CMK (cell line): ENCODE measurements around the gene LIMS2.

Experiments
- DNase-seq: peaks from one replicate; pipeline ENCODE4 v3.0.0-alpha.2; 2010; ENCODE audit warnings: low read depth

LIMS2 gene

DNA sequence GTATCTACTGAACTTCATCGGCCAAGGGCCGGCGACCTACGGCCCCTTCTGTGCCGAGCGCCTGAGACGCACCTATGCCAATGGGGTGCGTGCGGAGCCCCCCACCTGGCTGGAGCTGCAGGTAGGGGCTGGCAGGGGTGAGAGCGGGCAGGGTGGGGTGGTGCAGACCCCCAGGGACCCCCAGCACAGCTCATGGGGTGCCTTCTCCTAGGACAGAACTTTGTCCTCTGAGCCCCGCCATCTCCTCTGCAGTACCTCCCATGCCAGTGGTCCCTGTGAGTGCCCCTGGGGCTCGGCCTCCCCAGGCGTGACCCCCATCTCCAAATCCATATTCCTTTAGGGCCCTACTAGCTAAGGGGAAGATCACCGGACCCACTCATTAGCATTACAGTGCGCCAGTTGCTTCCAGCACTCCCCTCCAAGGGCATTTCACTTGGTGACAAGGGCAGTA lies 53.3 kb downstream of the LIMS2 start:
- DNase-seq: no peak

DNA sequence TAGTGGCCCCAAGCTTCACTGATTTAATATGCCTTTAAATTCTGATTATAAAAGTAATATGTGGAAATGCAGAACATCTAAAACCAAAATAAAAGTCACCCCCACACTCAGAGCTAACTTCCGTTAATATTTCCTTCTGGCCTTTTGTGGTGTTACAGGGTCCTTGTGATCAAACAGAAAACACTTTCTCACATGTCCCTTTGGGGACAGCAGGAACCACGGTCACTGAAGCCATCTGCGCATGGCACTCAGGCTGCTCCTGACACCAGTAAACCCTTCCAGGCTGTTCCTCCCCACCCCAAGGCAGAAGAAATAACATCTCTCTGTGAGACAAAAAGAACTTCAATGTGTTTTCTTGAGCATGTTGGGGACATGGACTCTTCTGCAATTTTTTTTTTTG lies 54.5 kb downstream of the LIMS2 start:
- no peak for DNase-seq

DNA sequence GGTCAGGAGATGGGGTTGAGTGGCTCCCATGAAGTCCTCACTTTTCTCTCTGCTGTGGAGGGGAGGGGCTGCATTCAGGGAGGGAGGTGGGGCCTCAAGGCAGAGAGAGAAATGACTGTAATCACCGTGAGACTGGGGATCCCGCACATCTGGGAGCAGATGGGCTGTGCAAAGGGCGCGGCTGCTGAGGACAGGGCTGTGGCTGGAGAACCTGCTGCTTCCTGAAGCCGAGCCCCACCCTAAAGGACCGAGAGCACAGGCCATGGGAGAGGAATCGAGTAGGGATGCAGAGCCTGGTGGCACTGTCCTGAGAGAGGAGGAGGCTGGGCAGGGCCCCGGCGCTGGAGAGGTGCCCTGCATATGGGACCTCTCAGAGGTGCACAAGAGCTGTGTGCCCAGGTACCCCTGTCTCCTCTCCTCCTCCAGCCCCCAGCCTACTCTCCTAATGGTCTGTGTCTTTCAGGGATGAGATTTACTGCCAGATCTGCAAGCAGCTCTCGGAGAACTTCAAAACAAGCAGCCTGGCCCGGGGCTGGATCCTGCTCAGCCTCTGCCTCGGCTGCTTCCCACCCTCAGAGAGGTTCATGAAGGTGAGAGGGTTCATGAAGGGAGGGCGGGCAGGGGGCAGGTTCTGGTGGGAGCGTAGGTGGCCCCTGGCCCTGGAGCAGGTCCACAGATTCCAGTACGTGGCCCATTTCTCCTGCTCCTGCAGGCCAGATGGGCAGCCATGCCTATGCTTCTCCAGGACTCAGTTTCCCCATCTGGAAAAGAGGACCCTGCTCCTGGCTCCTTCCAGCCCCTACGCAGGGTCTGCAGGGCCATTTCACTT lies 55.2 kb downstream of the LIMS2 start:
- no peak for DNase-seq

DNA sequence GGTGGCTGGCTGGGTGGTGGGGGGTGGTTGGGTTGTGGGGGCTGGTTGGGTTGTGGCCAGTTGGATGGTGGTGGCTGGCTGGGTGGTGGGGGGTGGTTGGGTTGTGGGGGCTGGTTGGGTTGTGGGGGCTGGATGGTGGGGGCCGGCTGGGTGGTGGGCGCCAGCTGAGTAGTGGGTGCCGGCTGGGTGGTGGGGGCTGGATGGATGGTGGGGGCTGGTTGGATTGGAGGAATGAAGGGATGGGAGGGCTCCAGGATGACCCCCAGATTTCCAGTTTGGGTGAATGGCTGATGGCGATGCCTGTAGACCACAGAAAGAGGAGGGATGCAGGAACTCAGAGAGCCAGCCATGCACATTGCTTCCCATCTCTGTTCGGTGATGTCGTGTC lies 56.1 kb downstream of the LIMS2 start:
- DNase-seq: no peak

DNA sequence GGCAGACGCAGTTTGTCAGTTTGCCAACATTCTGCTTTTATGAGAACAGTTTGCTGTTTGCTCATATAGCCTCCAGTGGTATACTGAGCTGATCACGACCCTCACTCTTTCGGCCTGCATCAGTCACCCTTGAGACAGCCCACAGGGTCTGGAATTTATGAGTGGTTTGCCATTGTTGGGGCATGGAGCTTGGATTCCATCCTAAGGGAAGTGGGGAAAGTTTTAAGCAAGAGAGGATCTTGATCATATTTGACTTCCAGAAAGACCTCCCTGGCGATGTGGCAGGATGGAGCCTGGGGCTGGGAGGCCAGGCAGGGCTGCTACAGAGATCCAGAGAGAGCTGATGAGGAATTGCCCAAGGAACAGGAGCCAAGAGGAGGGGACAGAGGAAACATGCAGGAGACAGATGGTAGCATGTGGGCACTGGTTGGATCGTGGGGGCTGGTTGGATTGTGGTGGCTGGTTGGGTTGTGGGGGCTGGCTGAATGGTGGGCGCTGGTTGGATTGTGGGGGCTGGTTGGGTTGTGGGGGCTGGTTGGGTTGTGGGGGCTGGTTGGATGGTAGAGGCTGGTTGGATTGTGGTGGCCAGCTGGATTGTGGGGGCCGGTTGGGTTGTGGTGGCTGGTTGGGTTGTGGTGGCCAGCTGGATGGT lies 56.7 kb downstream of the LIMS2 start:
- no peak for DNase-seq

DNA sequence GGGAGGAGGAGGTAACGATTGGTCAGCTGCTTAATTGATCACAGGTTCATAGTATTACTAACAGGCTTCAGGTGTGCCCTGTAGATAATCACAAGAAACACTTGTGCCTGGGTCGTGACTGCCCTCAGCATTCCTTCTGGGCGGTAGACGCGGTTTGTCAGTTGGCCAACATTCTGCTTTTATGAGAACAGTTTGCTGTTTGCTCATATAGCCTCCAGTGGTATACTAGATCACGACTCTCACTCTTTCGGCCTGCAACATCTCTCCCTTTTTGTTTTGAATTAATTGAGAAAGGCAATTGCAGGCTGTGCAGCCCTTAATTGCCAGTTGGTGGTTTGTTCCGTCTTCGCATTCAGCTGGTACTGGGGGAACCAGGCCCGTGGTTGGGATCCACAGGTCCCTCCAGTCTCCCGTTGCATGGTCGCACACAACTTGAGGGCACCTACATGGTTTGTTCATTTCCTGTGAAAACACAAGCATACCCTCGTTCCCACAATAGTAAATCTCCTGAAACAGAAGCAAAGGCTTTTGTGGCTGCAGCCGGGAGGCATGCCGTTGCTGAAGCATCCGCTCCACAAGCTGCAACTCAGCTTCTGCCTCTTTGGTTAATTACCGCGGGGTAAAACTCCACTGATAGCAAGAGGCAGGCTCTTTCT lies 59.7 kb downstream of the LIMS2 start:
- DNase-seq: no peak

DNA sequence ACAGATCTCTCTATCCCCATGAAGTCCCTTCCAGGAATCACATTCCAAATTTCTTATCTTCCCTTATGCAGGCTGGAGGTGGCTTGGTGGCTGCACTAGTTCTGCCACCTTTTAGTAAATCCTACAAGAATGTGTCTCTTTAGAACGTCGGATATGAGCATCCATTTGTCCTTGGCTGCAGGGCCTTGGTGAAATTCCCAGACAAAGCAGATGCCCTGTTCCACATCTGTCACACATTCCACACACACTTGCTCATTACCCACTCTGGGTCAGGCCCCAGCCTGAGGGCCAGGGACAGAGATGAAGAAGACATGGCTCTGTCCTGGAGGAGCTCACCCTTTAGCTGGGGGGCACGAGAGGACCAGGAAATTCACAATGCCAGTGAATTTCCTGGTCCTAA lies 60.6 kb downstream of the LIMS2 start:
- DNase-seq: no peak

DNA sequence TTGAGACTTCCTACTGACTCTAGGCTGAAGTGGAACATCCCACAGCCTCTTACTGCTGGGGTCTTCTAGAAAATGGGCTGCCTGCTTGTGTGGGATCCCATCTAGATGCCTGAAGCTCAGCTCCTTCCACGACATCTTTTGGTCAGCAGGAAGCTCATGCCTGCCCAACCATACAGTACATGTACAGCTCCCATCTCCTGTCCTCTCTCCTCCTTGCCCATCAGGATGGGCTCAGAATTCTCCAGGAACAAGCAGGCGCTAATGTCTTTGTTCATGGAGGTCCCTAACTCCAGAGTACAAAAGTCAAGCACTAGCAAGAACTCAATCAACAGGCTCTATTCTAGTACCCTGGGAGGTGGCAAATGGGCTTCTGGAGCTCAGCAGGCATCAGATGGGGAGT lies 61.1 kb downstream of the LIMS2 start:
- no peak for DNase-seq

DNA sequence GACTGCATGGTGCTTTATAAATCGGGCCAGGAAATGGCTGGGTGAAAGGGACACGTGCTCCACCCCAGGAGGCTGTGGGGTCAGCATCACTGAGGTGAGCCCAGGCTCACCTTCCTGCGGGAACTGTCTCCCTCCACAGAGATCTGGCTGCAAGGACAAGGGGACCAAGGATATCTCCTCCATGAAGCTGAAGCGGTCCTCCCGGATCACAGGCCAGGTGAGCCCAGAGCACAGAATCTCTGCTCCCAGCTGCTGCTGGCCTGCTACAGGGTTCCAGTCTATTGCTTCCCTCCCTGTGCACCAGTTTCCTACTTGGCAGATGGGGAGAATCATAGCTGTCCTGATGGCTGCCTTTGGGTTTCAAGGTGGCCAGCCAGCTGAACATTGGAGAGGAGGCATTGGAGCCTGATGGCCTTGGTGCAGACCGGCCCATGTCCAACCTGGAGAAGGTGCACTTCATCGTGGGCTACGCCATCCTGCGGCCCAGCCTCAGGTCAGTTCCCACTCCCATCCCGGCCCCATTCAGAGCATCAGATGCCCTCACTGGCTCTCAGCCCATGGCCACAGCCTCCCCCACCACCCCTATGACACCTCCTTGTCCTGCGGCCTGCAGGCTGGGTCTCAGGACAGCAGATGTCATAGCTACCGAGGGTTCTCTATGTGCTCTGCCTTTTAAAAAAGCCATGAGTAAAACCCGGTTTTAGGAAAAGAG lies 63.1 kb downstream of the LIMS2 start:
- DNase-seq: no peak

DNA sequence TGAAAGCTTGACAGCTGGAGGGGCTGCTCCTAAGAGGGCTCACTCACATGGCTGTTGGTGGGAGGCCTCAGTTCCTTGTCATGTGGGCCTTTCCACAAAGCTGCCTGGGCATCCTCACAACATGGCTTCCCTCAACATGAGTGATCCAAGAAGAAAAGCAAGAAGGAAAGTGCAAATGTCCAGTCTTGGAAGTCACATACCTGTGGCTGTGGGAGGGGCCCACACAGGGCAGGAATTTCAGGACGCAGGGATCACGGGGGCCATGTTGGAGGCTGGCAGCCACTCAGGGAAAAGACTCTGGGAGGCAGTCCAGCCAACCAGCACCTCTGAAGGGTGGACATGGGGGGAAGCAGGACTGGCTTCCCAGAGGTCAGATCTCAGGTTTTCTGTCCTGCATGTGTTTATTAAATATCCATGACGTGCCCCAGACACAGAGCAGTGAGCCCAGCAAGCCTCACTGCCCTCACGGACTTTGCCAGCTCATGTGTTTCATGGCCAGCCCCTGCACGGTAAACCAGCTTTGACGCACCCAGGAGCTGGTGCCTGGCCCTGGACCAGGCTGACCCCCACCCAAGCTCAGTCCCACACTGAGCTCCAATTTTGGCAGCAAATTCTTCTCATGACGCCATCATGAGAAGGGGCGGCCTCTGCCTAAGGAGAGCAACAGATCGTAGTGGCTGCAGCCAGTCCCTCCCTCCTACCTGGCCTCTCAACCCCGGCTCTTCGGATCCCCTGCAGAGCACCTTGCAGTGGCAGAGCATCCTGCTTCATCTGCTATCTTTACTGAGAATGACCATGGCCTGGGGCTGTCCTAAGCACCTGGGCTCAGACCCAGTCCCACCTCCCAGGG lies 64.0 kb downstream of the LIMS2 start:
- no peak for DNase-seq

DNA sequence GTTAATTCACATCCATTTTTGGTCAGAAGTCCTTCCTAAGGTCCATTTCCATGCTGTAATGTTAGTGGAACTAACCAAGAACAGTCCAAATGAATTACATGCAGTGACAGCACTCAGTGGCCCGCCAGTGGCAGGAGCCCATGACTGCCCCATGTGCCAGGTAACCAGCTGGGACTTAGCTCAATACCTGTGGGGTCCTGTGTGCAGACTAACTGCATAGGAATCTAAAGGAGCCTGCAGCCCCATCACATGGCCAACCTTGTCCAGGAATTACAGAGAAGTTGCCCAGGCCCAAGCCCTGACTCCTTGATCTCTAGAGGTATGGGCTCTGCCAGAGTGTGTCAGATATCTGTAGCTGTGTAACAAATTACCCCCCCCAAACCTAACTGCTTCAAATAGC lies 64.8 kb downstream of the LIMS2 start:
- DNase-seq: no peak

DNA sequence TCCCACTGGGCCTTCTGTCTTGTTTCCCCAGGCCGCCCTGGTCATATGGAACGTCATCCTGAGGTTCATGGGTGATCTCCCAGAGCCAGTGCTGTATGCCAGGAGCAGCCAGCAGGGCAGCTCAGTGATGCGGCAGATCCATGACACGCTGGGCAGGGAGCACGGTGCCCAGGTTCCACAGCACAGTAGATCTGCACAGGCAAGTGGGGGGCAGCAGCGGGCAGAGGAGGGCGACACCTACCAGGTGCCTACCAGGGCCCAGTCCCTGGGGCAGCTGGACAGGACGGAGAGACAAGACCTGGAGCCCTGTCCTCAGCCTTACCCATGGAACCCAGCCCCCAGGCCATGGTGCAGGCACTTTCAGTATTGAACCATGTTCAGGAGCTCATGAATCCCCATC lies 65.5 kb downstream of the LIMS2 start:
- DNase-seq: no peak

DNA sequence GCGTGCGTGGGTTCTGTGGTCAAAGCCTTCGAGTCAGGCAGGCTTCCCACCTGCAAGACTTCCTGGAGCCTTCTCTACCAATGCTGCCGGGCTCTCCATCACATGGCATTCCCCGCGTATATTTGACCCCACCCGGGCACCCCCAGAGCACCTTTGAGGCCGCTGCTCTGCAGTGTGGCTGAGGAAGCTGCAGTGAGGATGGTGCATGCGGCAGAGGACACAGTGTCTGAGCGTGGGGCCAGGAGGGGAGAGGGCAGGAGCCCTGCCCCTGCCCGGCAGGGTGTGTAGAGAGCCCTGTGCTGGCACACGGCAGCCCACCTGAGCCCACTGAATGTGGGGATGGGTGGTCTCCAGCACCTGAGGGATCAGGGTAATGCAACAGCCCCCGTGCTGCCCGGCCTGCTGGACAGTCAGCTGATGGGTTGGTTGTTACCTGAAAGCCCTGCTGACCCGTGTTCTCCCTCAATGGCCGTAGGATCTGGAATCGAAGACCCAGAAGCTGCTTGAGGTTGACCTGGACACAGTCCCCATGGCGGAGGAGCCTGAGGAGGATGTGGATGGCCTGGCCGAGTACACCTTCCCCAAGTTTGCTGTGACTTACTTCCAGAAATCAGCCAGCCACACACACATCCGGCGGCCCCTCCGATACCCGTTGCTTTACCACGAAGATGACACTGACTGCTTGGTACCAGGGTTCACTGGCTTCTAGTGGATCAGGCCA lies 66.1 kb downstream of the LIMS2 start:
- no peak for DNase-seq

DNA sequence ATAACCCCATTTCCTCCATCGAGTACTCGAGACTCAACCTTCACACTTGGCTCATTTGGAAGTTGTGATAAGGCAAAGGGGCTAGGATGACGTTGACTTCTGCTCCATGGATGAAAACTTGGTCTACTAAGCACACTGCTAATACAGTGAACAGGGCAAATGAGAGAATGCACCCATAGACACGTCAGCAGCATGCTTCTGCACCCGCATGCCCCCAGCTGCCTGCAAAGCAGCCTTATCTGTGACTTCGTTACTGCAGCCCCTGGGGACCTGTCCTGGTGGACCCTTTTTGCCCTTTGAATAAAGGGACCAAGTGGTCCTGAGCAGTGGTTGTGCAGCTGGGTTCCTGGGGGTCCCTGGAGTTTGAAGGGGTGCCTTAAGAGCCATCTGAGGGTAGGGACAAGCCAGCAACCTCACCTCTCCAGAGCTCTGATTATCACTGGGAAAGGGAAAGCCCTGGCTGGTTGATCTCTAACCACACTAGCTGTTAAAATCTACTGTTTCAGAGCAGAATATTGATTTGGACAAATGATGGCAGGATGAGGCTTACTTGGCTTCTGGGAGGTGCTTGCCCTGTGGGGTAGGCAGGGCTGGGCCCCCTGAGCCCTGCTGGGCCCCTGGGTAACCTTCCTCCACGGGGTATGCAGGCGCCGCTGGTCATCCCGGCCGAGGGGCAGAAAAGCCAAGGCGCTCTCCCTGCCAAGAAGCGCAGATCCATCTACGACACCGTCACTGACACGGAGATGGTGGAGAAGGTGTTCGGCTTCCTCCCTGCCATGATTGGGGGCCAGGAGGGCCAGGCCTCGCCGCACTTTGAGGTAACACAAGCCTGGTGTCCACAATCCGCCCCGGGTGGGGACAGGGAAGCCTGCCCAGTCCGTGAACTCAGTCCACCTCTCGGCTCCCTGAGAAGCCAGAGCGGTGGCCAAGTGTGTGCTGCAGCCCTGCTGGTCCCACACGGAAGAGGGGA lies 67.0 kb downstream of the LIMS2 start:
- no peak for DNase-seq

DNA sequence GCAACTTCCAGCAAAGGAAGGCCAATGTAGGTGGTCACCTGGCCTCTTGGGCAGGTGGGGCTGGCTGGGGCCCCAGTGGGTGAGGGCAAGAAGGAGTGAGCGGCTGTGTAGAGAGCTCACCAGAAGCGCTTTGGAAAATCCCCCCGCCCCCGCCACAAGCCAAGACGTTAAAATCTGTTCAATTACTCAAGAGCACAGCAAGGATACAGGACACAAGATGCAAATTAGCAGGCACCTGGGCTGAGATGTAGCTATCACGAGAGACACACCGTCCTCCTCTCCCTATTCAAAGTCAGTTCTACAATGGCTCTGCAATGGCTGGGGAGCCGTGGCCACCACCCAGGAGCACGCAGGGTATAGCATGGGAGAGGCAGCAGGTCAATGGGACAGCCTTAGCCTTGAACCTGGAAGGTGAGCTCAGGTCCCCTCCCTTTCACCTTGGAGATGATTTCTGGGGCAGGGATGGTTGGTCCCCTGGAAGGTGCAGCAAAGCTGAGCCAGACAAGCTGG lies 67.9 kb downstream of the LIMS2 start:
- DNase-seq: no peak

DNA sequence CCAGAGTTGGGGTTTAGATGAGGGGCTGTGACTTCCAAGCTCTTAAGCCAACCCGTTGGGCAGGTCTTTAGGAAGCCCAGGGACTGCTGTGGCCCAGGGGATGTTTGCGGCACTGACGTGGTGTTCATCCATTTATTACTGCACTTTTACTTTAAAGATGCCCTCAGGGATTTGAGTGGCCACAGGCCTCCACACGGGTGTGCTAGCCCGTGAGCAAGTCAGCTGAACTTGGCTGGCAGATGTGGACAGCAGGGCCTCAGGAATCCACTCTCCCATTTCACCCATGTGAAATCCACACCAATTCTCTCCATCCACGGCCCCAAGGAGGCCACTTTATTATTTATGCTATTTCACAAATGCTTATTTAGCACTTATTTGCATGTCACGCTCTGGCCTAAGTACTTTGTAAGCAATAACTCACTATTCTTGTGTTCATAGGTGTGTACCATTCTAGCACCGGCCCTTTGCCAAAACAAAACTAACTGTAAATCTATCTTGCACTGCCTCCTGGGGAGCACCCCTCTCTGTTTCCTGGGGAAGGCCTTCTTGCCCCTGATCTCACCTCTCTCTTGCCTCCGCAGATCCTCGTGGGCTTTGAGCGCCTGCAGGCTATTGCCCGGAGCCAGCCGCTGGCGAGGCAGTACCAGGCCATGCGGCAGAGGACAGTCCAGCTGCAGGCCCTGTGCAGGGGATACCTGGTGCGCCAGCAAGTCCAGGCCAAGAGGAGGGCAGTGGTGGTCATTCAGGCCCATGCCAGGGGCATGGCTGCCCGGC lies 68.5 kb downstream of the LIMS2 start:
- no peak for DNase-seq

DNA sequence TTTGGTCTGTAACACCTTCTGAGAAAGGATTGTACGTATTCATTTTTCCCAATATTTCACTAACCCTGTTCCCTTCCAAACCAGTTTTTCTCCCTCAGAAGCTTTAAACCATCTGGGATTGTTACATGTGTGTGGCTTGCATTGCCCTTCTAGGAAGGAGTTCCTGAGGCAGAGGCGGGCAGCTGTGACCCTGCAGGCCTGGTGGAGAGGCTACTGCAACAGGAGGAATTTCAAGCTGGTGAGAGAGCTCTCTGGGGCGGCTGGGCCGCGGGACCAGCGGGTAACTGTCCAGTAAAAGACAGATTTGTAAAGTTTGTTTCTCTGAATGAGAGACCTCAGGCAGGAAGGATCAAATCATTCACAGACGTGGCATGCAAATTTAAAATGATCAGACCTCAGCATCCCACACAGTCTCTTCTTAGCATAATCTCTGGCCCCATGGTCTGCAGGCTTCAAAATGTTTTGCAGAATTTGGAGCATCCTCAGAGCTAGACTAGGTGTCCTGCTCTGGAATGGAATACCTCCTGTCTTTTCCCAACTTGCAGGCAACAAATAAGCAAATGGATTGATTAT lies 69.6 kb downstream of the LIMS2 start:
- DNase-seq: no peak

DNA sequence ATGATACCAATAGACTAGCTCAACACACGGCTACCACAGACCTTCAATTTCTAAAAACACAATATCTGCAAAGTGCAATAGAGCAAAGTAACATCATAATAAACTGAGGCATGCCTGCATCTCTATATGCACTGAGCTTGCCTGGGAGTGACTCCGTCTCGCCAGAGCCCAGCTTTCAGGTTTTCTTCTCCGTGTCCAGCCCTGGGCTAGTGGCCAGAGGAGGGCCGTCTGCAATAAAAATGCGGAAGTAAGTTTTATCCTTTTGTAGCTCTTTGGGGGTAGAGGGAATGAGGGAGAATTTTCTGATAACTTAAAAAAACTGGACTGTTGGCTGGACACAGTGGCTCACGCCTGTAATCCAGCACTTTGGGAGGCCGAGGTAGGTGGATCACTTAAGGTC lies 70.3 kb downstream of the LIMS2 start:
- no peak for DNase-seq
